RKO (cell line): Measurements from ENCODE around the gene PIP4K2A.
"Not testable (repeated sequence)": the region's sequence is repeated elsewhere in the genome, so short reads cannot be mapped to it uniquely, and the experiment has no call there.

Experiments
- DNase-seq: peaks from one replicate; pipeline ENCODE4 v3.0.0-alpha.2; 2016; ENCODE audit warnings: low spot score

Gene PIP4K2A

DNA sequence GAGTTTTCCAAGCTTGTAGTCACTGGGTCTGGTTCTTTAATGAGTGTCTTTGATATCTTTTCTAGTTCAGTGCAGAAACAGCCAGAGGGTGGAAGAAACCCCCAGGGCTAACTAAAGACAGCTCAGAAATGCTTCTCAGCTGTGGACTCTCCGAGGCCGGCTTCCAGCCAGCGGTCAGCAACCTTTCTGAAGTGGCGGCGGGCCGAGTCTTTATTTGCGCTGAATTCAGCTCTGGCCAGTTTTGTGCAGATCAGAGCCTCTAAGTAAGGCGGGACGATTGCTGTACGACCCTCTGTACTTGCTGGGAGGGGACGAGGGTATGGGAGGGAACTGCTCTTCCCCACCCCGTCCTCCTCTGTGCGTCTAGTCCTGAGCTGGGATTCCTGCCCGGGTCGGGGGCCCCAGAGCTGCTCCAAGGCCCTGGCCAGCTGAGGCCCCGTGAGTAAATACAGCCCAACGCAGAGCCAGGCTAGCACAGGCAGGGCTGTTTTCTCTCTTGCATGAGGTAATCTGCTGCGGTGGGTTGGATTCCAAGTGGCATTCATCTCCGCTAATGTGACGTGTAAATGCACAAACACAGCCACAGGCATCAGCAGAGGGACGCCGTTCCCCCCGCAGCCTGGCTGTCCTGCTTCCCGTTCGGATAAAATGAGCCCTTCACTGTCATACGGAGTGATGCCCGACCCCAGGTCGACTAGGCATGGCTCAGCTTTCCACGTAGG lies 159.8 kb downstream of the PIP4K2A start:
- no peak for DNase-seq

GRCh38 chr10:22553452-22553995 lies 160.9 kb downstream of the PIP4K2A start:
- DNase-seq: no peak

DNA sequence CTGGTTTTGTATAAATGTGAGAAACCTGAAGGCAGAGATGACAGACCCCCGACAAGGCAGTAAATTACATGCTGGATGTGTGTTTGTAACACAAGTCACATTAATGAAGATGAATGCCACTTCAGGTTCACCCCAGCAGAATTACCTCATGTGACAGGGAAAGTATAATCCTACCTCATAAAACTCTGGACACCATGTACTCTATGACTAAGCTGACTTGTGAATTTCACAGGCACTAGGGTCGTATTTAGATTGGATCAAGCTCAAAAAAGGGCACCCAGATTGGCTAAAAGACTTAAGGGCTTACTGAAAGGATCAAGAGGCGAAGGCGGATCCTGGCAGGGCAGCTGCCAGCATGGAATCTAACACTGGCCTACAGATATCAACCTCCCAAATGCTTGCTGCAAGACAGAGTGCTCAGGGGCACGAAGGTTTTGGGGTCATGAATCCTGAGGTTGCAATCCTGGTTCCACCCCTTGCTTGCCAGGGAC lies 161.4 kb downstream of the PIP4K2A start:
- DNase-seq: no peak

- DNase-seq: no peak
Measured at GRCh38 chr10:22551681-22552365, 162.6 kb downstream of the PIP4K2A start.

- DNase-seq: peak; percentile 35
Measured at GRCh38 chr10:22550732-22551131, 163.6 kb downstream of the PIP4K2A start.

- no peak for DNase-seq
Measured at GRCh38 chr10:22548344-22548743, 166.0 kb downstream of the PIP4K2A start.

DNA sequence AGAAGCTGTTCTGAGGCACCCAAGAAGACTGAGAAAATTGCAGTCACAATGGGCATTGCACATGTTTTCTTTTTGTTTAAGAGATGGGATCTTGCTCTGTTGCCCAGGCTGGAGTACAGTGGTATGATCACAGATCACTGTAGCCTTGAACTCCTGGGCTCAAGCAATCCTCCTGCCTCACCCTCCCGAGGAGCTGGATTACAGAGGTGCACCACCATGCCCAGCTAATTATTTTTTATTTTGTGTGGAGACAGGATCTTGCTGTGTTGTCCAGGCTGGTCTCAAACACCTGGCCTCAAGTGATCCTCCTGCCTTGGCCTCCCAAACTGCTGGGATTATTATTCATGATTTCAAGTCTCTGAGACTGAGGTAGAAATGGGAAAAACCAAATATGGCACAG lies 168.7 kb downstream of the PIP4K2A start:
- DNase-seq: no peak

- DNase-seq: no peak
Measured at GRCh38 chr10:22544325-22545068, 169.9 kb downstream of the PIP4K2A start.

DNA sequence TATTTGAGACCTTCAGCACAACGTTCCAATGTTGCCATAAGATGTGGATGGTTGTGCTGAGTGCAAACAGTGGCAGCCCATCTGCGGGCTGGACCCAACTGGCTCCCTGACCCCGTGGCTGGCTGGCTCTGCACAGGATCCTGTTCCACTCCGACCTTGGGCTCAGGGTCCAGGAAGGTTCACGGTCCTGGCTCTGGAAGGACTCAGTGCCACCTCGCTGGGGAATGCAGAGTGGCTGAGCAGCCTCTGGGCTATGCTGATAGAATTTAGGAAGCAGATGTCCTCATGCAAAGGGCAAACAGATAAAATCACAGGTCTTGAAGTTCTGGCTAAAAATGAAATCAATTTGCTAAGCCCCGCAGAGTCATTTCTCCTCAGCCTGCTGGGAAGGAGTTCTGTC lies 171.6 kb downstream of the PIP4K2A start:
- DNase-seq: no peak

- no peak for DNase-seq
Measured at GRCh38 chr10:22541900-22542299, 172.5 kb downstream of the PIP4K2A start.

DNA sequence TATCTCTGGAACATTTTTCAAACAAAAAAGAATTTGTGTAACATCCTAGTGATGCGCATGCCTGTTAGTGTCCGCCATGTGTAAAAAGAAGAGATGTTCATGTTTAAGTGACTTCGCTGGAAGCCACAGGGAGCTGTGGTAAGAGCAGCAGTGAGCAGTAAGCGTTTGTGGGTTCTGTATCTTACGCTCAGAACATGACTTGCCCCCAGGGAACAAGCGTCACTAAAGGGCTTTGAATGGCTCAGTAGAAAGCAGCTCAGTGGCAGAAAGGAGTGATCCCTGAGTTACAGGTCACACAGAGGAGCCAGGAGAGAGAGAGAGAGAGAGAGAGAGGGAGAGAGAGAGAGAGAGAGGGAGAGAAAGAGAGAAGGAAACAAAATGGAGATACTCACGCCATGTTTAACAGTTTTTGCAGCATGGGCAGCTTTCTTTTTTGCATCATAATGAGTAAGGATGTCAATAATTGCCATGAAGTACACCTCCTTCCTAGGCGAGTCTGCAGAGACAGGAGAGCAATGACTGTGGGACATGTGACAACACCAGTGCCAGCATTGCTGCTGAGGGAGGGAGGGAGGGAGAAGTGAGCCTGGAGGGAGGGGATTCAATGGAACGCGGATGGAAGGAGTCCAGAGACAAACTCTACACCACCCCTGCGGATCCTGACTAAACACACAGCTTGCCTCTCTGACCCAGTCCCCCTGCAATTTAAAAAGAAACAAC lies 174.6 kb downstream of the PIP4K2A start:
- DNase-seq: no peak

DNA sequence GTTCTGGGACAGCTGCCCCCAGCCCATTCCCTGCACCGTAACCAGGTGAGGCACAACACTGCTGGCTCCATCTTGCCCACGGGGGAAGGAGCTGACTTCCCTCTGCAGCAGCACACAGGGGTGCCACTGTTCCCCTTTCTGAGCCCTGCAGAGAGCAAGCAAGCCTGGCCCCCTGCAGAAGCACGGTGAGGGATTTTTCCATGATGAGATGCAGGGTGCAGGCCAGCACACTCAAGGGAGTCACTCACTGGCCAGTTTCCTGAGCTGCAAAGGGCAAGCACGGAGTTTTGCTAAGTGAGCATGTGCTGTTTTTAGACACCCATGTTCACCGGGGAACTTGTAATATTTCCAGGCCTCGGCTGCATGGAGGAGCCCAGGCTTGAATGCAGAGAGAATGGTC lies 176.6 kb downstream of the PIP4K2A start:
- DNase-seq: no peak

DNA sequence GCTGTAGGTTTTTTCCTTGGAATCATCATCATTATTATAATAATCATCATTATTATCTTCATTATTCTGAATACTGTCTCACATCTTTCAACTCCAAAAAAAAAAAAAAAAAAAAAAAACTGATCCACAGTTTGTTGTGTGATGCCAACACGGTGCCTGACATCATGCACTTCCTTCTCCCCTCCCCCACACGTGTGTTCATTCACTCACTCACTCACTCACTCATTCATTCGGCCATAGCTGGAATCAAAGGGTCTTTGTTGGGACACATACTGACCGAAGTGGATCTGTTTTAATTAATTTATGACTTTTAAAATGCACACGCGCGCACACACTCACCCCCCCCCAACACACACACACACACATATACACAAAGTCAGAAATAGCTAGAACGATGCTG lies 177.8 kb downstream of the PIP4K2A start:
- DNase-seq: no peak

- no peak for DNase-seq
Measured at GRCh38 chr10:22534849-22535604, 179.4 kb downstream of the PIP4K2A start.

DNA sequence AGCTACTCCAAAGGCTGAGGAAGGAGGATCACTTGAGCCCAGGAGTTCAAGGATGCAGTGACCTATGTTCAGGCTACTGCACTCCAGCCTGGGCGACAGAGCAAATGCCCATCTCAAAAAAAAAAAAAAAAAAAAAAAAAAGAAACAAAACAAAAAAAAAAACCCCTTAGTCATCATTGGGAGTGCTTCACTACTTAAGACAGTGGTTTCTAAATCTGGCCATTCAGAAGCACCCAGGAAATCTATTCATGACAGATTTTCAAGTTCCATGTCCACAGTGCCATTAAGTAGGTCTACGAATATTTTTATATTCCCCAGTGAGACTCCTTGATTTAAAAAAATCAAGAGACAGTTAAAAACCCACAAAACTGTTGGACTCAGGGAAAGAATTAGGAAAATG lies 182.9 kb downstream of the PIP4K2A start:
- no peak for DNase-seq

DNA sequence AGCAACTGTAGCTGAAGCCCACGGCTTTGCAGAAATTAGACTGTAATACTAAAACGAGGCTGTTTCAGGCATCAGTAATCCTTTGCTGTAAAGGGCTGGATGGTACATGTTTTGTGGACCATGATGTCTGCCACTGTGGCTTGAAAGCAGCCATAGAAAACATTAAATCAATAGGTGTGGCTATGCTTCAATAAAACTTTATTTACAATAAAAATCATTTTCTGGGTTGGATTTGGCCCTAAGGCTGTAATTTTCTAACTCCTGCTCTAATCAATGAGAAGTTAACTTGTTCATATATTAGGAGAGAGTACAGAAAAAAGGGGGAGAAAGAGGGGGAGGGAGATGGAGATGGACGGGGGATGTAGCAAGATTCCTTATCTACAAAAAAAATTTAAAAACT lies 183.4 kb downstream of the PIP4K2A start:
- no peak for DNase-seq

GRCh38 chr10:22527520-22527919 lies 186.9 kb downstream of the PIP4K2A start:
- DNase-seq: no peak

- not testable (repeated sequence) for DNase-seq
Measured at GRCh38 chr10:22524333-22524732, 190.0 kb downstream of the PIP4K2A start.

- DNase-seq: not testable (repeated sequence)
Measured at GRCh38 chr10:22520645-22521044, 193.7 kb downstream of the PIP4K2A start.

GRCh38 chr10:22518167-22518724 lies 196.1 kb downstream of the PIP4K2A start:
- no peak for DNase-seq

- DNase-seq: no peak
Measured at GRCh38 chr10:22515009-22515408, 199.4 kb downstream of the PIP4K2A start.
